Neural cell (in vitro differentiated cells): ENCODE data around the gene SMAP1. TPM values are rescaled to one million over a fixed set of nuclear protein-coding genes. Genes with fewer than 3 reads are reported as not detected.

Source experiments
- H2AFZ ChIP-seq: fragments of 200-600, 300-800 bp; sonication (generic), shearing (Covaris generic); 2 replicates; pipeline ENCODE4 v1.6.0; 2014; ENCODE audit warnings: low read depth, mild to moderate bottlenecking, antibody characterized with exemption, low read length, moderate library complexity
- H3F3A ChIP-seq: fragments of 200-600 bp; shearing (Covaris generic); 2 replicates; pipeline ENCODE4 v1.6.1; 2016; ENCODE audit warnings: mild to moderate bottlenecking, moderate library complexity, mixed read lengths, antibody characterized with exemption, low read length; ENCODE audit not compliant: insufficient read depth, poor library complexity, severe bottlenecking
- H3K27ac ChIP-seq: fragments of 200-600, 300-800 bp; sonication (generic), shearing (Covaris generic); 2 replicates; pipeline ENCODE4 v1.5.1; 2014; ENCODE audit warnings: mild to moderate bottlenecking, low read length, moderate library complexity
- H3K27me3 ChIP-seq: fragments of 300-800, 200-600 bp; sonication (generic), shearing (Covaris generic); 2 replicates; pipeline ENCODE4 v1.6.0; 2014; ENCODE audit warnings: mild to moderate bottlenecking, low read depth, low read length, moderate library complexity; ENCODE audit not compliant: insufficient read depth
- H3K36me3 ChIP-seq: fragments of 300-800, 200-600 bp; sonication (generic), shearing (Covaris generic); 2 replicates; pipeline ENCODE4 v1.5.1; 2014; ENCODE audit warnings: mild to moderate bottlenecking, antibody characterized with exemption, low read length, moderate library complexity; ENCODE audit not compliant: insufficient read depth
- H3K4me2 ChIP-seq: fragments of 300-800, 200-600 bp; sonication (generic), shearing (Covaris generic); 2 replicates; pipeline ENCODE4 v1.6.0; 2014; ENCODE audit warnings: mild to moderate bottlenecking, low read length
- H3K4me3 ChIP-seq: fragments of 300-800, 200-600 bp; sonication (generic), shearing (Covaris generic); 2 replicates; pipeline ENCODE4 v1.5.1; 2014; ENCODE audit warnings: mild to moderate bottlenecking, low read length, moderate library complexity
- H3K79me2 ChIP-seq: fragments of 200-600 bp; shearing (Covaris generic); replicated peaks from 2 replicates; pipeline ENCODE4 v1.6.0; 2014; ENCODE audit warnings: mild to moderate bottlenecking, low read length, moderate library complexity; ENCODE audit not compliant: insufficient read depth
- H3K9ac ChIP-seq: fragments of 300-800, 200-600 bp; sonication (generic), shearing (Covaris generic); 2 replicates; pipeline ENCODE4 v1.6.1; 2016; ENCODE audit warnings: mild to moderate bottlenecking, low read length, mixed read lengths
- H3K9me2 ChIP-seq: fragments of 200-600 bp; shearing (Covaris generic); 2 replicates; pipeline ENCODE4 v1.6.1; 2016; ENCODE audit warnings: mild to moderate bottlenecking, low read length, mixed read lengths; ENCODE audit not compliant: insufficient read depth
- H3K9me3 ChIP-seq: fragments of 200-600, 300-800 bp; sonication (generic), shearing (Covaris generic); 2 replicates; pipeline ENCODE4 v1.6.1; 2016; ENCODE audit warnings: mild to moderate bottlenecking, mixed run types, low read length, moderate library complexity, mixed read lengths
- H4K20me1 ChIP-seq: fragments of 200-600 bp; shearing (Covaris generic); 2 replicates; pipeline ENCODE4 v1.6.1; 2016; ENCODE audit warnings: mild to moderate bottlenecking, mixed run types; ENCODE audit not compliant: insufficient read depth
- CTCF ChIP-seq: fragments of 450-650 bp; IDR thresholded peaks from 2 replicates; pipeline ENCODE4 v1.5.1; 2014; ENCODE audit warnings: antibody characterized with exemption, mild to moderate bottlenecking, moderate library complexity; ENCODE audit not compliant: poor library complexity, severe bottlenecking
- EP300 ChIP-seq: fragments of 450-650 bp; conservative IDR thresholded peaks from 2 replicates; pipeline ENCODE4 v1.6.1; 2014; ENCODE audit warnings: antibody characterized with exemption, mild to moderate bottlenecking, moderate library complexity; ENCODE audit not compliant: poor library complexity, severe bottlenecking
- EZH2 ChIP-seq: fragments of 200-600, 300-800 bp; shearing (Covaris generic), sonication (generic); IDR thresholded peaks from 2 replicates; pipeline ENCODE4 v1.6.1; 2014; ENCODE audit warnings: antibody characterized with exemption, low read length, borderline replicate concordance, mild to moderate bottlenecking; ENCODE audit not compliant: insufficient read depth, poor library complexity, severe bottlenecking
- MXI1 ChIP-seq: fragments of 450-650 bp; conservative IDR thresholded peaks from 2 replicates; pipeline ENCODE4 v1.6.1; 2014; ENCODE audit warnings: antibody characterized with exemption, mild to moderate bottlenecking; ENCODE audit not compliant: poor library complexity, severe bottlenecking
- POLR2AphosphoS5 ChIP-seq: IDR thresholded peaks from 2 replicates; pipeline ENCODE4 v1.6.1; 2012
- RAD21 ChIP-seq: fragments of 450-650 bp; conservative IDR thresholded peaks from 2 replicates; pipeline ENCODE4 v1.6.1; 2014; ENCODE audit warnings: antibody characterized with exemption, mild to moderate bottlenecking, moderate library complexity
- REST ChIP-seq: IDR thresholded peaks from 2 replicates; pipeline ENCODE4 v1.6.1; 2012; ENCODE audit warnings: borderline replicate concordance
- SMC3 ChIP-seq: fragments of 450-650 bp; conservative IDR thresholded peaks from 2 replicates; pipeline ENCODE4 v1.6.1; 2014; ENCODE audit warnings: antibody characterized with exemption, mild to moderate bottlenecking, moderate library complexity; ENCODE audit not compliant: poor library complexity
- TAF1 ChIP-seq: IDR thresholded peaks from 2 replicates; pipeline ENCODE4 v1.6.1; 2012; ENCODE audit warnings: low read depth
- polyA plus RNA-seq: library from polyadenylated mRNA; depleted of rRNA; stranded (reverse); fragments of >200 nt; gene quantifications from 2 replicates; pipeline ENCODE4 v1.2.3, GENCODE V29; 2014

Gene SMAP1
- polyA plus RNA-seq, 1 donor from 2014 or later = 43.7 TPM

- Histone ChIP-seq H3K27me3 (no peaks in the 10 kb centered on the region), H3F3A (no peaks in the 10 kb centered on the region), H2AFZ (no peak overlapping the region), H3K4me3 (no peak overlapping the region), H3K9ac (no peak overlapping the region), H3K36me3 (no peaks in the 10 kb centered on the region), H3K4me2 (no peak overlapping the region), H4K20me1 (no peaks in the 10 kb centered on the region), H3K27ac (no peak overlapping the region), H3K9me3 (no peaks in the 10 kb centered on the region), H3K79me2 (no peaks in the 10 kb centered on the region), H3K9me2 (no peaks in the 10 kb centered on the region)
- no peak for TF ChIP-seq EZH2
- no peak for TF ChIP-seq TAF1
- no peak for TF ChIP-seq CTCF
- no peak for TF ChIP-seq MXI1
- no peak for TF ChIP-seq POLR2AphosphoS5
- TF ChIP-seq EP300 = no peak
- TF ChIP-seq RAD21 = no peak
- TF ChIP-seq REST = no peak
- TF ChIP-seq SMC3 = no peak
Measured at GRCh38 chr6:70633870-70634269, 33.8 kb upstream of the SMAP1 start.

GRCh38 chr6:70636596-70636995, 31.1 kb upstream of the SMAP1 start:
- H3K27ac ChIP-seq = no peak overlapping the region
- no peak overlapping the region for H3K9ac ChIP-seq
- no peaks in the 10 kb centered on the region for H3K9me3 ChIP-seq
- H3K36me3 ChIP-seq = no peaks in the 10 kb centered on the region
- H3K79me2 ChIP-seq = no peaks in the 10 kb centered on the region
- H3F3A ChIP-seq = no peaks in the 10 kb centered on the region
- TF ChIP-seq TAF1 = no peak
- TF ChIP-seq CTCF = no peak
- TF ChIP-seq MXI1 = no peak
- no peak for TF ChIP-seq EP300
- TF ChIP-seq RAD21 = no peak
- no peak for TF ChIP-seq REST
- no peak for TF ChIP-seq POLR2AphosphoS5
- no peak for TF ChIP-seq EZH2
- TF ChIP-seq SMC3 = no peak
- H3K9me2 ChIP-seq = no peaks in the 10 kb centered on the region
- no peak overlapping the region for H3K4me3 ChIP-seq
- no peak overlapping the region for H2AFZ ChIP-seq
- H4K20me1 ChIP-seq = no peaks in the 10 kb centered on the region
- H3K4me2 ChIP-seq = no peak overlapping the region
- no peaks in the 10 kb centered on the region for H3K27me3 ChIP-seq
